ENCODE measurements around the gene SLC26A4.

SLC26A4 gene

GRCh38 chr7:107697321-107698049, 36.9 kb downstream of the SLC26A4 start:
- no peak for DNase-seq

GRCh38 chr7:107700570-107700969, 39.9 kb downstream of the SLC26A4 start:
- no peak for DNase-seq

GRCh38 chr7:107701191-107701590, 40.6 kb downstream of the SLC26A4 start:
- DNase-seq, result no peak

GRCh38 chr7:107703219-107703618, 42.6 kb downstream of the SLC26A4 start:
- DNase-seq, result no peak

- no peak for DNase-seq
Observed at GRCh38 chr7:107703872-107704271, 43.2 kb downstream of the SLC26A4 start.

GRCh38 chr7:107708956-107709355, 48.3 kb downstream of the SLC26A4 start:
- DNase-seq, result no peak

- DNase-seq, result no peak
Observed at GRCh38 chr7:107711301-107711700, 50.7 kb downstream of the SLC26A4 start.

DNA sequence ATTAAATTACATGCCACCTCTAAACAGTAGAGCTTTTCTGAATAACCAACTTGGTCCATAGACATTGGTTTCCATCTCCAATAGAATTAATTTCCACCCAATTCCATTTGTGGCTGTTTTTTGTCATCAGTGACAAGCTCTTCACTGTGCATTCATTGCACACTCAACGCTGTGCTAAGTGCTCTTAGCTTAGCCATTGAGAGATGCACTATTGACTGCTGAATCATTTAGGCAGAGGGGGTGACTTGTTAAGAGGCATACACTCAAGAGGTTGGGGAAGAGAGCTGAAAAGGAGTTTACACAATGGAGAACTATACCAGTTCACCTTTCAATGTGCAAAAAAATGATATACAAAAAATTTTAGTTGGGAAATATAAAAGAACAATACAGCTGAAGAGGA, 51.4 kb downstream of the SLC26A4 start:
- no peak for DNase-seq

- no peak for DNase-seq
Observed at GRCh38 chr7:107712896-107713295, 52.3 kb downstream of the SLC26A4 start.

GRCh38 chr7:107715531-107715930, 54.9 kb downstream of the SLC26A4 start:
- DNase-seq, result no peak

DNA sequence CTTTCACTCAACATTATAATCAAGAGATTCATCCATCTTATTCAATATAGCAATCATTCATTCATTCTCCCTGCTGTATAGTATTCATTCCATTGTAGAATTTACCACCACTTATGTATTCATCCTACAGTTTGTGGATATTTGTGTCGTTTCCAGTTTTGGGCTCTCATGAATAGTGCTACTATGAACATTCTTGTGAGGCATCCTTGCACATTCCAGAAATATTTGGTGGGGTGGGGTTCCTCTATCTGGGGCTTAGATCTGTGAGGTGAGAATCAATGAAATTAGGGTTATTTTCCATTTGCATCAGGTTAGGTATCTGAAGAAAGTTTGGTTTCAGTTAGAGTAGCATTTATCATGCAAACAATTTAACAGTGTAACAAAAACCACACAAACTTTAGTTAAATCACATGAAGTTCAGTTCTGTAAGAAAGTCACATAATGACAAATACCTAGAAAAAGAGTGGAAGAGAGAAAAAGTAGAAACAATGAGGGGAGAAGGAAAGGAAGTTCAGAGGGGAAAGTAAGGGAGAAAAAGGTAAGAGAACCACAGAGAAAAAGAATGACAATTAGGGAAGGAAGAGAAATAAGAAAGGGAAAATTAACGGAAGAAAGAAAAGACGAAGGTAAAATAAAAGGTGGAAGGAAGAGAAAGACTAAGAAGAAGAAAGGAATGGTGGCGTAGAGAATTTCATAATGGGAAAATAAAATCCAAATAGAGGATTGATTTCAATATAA, 58.0 kb downstream of the SLC26A4 start:
- DNase-seq, result no peak

DNA sequence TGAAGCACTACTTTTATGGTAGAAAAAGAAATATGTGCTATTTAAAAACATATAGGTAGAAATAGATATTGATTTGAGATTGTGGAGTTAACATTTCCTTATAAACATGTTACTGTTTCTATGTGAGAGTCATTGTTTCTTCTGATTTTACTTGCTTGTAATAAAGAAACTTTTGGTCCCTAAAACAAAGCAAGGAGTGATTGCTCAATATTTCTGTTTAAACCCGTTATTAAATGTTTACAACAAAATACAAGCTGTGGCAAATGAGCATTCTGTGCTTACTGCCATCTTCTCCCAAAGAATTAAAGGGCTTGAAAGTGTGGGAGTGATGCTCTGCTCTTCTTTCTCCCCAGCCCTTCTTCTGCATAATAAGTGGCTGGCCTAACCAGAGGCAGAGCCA, 60.7 kb downstream of the SLC26A4 start:
- DNase-seq, result no peak

GRCh38 chr7:107723255-107723654, 62.6 kb downstream of the SLC26A4 start:
- DNase-seq, result no peak

- peak; percentile 65 for DNase-seq
Observed at GRCh38 chr7:107725138-107725740, 64.6 kb downstream of the SLC26A4 start.

GRCh38 chr7:107726356-107727130, 65.9 kb downstream of the SLC26A4 start:
- DNase-seq, result no peak

GRCh38 chr7:107728276-107728675, 67.6 kb downstream of the SLC26A4 start:
- DNase-seq, result no peak

DNA sequence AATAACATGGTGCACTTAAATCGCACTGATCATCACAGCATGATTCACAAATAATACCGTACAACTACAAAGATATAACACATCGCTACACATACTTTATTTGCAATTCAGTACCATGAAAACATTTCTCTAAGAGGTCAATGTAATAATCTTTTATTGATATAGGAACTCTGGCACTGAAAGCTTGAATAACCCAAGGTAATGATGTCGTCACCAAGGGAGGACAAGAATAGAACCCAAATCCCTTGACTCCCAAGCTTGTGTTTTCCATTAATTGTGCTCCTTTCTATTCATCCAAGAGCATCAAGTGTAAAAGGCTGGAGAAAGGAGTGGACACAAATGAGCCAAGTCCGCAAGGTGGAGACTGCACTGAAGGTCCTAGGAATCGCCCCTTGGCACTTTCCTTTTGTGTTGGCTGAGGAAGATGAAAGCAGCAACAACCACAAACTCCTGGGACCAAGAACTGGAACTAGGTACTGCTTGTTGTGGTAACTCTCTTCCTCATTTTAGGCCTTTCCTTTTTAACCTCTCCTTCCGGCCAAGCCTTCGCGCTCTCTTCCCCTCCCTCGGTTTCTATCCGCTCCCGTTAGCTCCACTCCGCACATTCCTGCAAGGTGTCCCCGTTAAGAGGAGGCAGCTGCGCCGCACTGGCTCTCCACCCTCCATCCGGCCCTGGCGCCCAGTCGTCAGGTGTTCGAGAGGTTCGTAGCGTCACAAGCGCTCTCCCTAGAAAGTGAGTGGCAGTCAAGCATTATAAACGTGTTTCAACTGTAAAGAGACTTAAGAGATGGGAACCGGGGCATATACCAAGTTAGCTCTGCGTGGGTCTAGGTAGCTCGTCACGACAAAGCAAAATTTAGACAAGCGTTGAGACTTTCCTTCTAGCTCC, 82.3 kb downstream of the SLC26A4 start:
- no peak for DNase-seq

- peak; percentile 97 for DNase-seq
Observed at GRCh38 chr7:107743567-107744344, 83.1 kb downstream of the SLC26A4 start, which contains the start of gene CBLL1. Gene CBLL1 (plus strand): TSS chr7:107744142. CDS start chr7:107744164, 22 bp downstream.

- DNase-seq, result no peak
Observed at GRCh38 chr7:107744345-107744750, 83.7 kb downstream of the SLC26A4 start.

GRCh38 chr7:107746006-107746405, 85.4 kb downstream of the SLC26A4 start:
- no peak for DNase-seq

GRCh38 chr7:107751113-107751512, 90.5 kb downstream of the SLC26A4 start:
- no peak for DNase-seq
